HepG2 (cell line): ENCODE measurements around the gene SEPHS1. TPM values are rescaled to one million over a fixed set of nuclear protein-coding genes. Genes with fewer than 3 reads are reported as not detected.

Experiments used
- BCL6 ChIP-seq: IDR thresholded peaks from 2 replicates; pipeline ENCODE4 v1.6.1; 2016; ENCODE audit warnings: missing genetic modification reagents, missing compliant biosample characterization
- DBP ChIP-seq: sonication (generic); formaldehyde crosslinking; IDR thresholded peaks from 2 replicates; pipeline ENCODE4 v1.4.0; 2020; ENCODE audit warnings: missing genetic modification reagents; ENCODE audit errors: not compliant biosample characterization
- ELK4 ChIP-seq: sonication (generic); formaldehyde crosslinking; IDR thresholded peaks from 2 replicates; pipeline ENCODE4 v1.9.0; 2021; ENCODE audit warnings: missing genetic modification reagents, borderline replicate concordance
- FOXC1 ChIP-seq: sonication (generic); formaldehyde crosslinking; IDR thresholded peaks from 2 replicates; pipeline ENCODE4 v1.8.0; 2022; ENCODE audit warnings: mild to moderate bottlenecking, missing genetic modification reagents, borderline replicate concordance
- HDAC2 ChIP-seq: sonication (generic); formaldehyde crosslinking; IDR thresholded peaks from 2 replicates; pipeline ENCODE4 v1.4.0; 2020; ENCODE audit warnings: missing genetic modification reagents
- HOMEZ ChIP-seq: IDR thresholded peaks from 2 replicates; pipeline ENCODE4 v1.6.1; 2016; ENCODE audit warnings: low read depth
- IRF1 ChIP-seq: sonication (generic); formaldehyde crosslinking; IDR thresholded peaks from 2 replicates; pipeline ENCODE4 v1.4.0; 2020; ENCODE audit warnings: low read depth, mild to moderate bottlenecking, missing genetic modification reagents
- MXD3 ChIP-seq: IDR thresholded peaks from 2 replicates; pipeline ENCODE4 v1.6.1; 2016; ENCODE audit warnings: mild to moderate bottlenecking, missing biosample characterization, missing genetic modification reagents
- ZNF225 ChIP-seq: sonication (generic); formaldehyde crosslinking; IDR thresholded peaks from 2 replicates; pipeline ENCODE4 v1.4.0; 2020; ENCODE audit warnings: mild to moderate bottlenecking, missing genetic modification reagents
- ZNF367 ChIP-seq: sonication (generic); formaldehyde crosslinking; IDR thresholded peaks from 2 replicates; pipeline ENCODE4 v1.4.0; 2020; ENCODE audit warnings: missing genetic modification reagents, borderline replicate concordance
- ZNF430 ChIP-seq: sonication (generic); formaldehyde crosslinking; IDR thresholded peaks from 2 replicates; pipeline ENCODE4 v1.9.0; 2021; ENCODE audit warnings: mild to moderate bottlenecking, missing genetic modification reagents
- ZNF574 ChIP-seq: sonication (generic); formaldehyde crosslinking; IDR thresholded peaks from 2 replicates; pipeline ENCODE4 v1.4.0; 2020; ENCODE audit warnings: missing genetic modification reagents
- ZNF770 ChIP-seq: sonication (generic); formaldehyde crosslinking; IDR thresholded peaks from 2 replicates; pipeline ENCODE4 v1.5.0; 2020; ENCODE audit warnings: mild to moderate bottlenecking, missing genetic modification reagents
- ZNF788 ChIP-seq: sonication (generic); formaldehyde crosslinking; IDR thresholded peaks from 2 replicates; pipeline ENCODE4 v1.5.0; 2020; ENCODE audit warnings: mild to moderate bottlenecking, missing genetic modification reagents, borderline replicate concordance
- ZNF83 ChIP-seq: sonication (generic); formaldehyde crosslinking; IDR thresholded peaks from 2 replicates; pipeline ENCODE4 v1.4.0; 2020; ENCODE audit warnings: missing genetic modification reagents, mild to moderate bottlenecking, borderline replicate concordance
- ZSCAN12 ChIP-seq: sonication (generic); formaldehyde crosslinking; IDR thresholded peaks from 2 replicates; pipeline ENCODE4 v1.9.0; 2021; ENCODE audit warnings: mild to moderate bottlenecking, missing genetic modification reagents
- polyA plus RNA-seq, 8 experiments: library from polyadenylated mRNA; depleted of rRNA in 3 of 8; stranded (reverse) in 7 of 8; unstranded in 1 of 8; fragments of >200 nt; fragmentation: Illumina TruSeq in 4 of 8; extraction: Trizol in 4 of 8; gene quantifications; 2 replicates each; pipeline versions ENCODE4 v1.2.1 to v1.2.3, GENCODE V29; 2011 to 2016; ENCODE audit warnings: low read depth in 4 of 8, missing spikeins in 1 of 8, mixed read lengths in 1 of 8; ENCODE audit not compliant: insufficient read depth in 1 of 8
- total RNA-seq, 5 experiments: library from RNA; depleted of rRNA; stranded (reverse); fragments of >200 nt; fragmentation: Illumina TruSeq; extraction: Trizol; gene quantifications; 2 replicates each; pipeline ENCODE4 v1.2.3, GENCODE V29; 2016; ENCODE audit warnings: low read depth in 1 of 5

SEPHS1 gene
- total and polyA plus RNA-seq, 2 of the 13 experiments (the other 11 are each of a cell fraction or from before 2014, with no cell fraction given) = 57.8 to 61.5 TPM

- TF ChIP-seq ZNF574 (0 out of 2 replicates have a peak, but pooled peaks have one; percentile 37), IRF1 (CRISPR knock-in tag) (no peak), ZNF225 (peak; percentile 70; the same call in 1 of the 2 replicates), MXD3 (CRISPR knock-in tag) (peak; percentile 48; the same call in 1 of the 2 replicates), DBP (CRISPR knock-in tag) (no peak), ZNF430 (CRISPR knock-in tag) (0 out of 2 replicates have a peak, but pooled peaks have one; percentile 49), ELK4 (CRISPR knock-in tag) (no peak), ZNF770 (CRISPR knock-in tag) (0 out of 2 replicates have a peak, but pooled peaks have one; percentile 12), ZNF83 (CRISPR knock-in tag) (0 out of 2 replicates have a peak, but pooled peaks have one; percentile 34), ZNF788 (CRISPR knock-in tag) (no peak), BCL6 (CRISPR knock-in tag) (peak; percentile 41; the same call in 1 of the 2 replicates), HOMEZ (CRISPR knock-in tag) (no peak), ZNF367 (no peak), FOXC1 (CRISPR knock-in tag) (no peak), HDAC2 (CRISPR knock-in tag) (0 out of 2 replicates have a peak, but pooled peaks have one; percentile 27), ZSCAN12 (CRISPR knock-in tag) (peak; percentile 46; the same call in 1 of the 2 replicates)
Measured at GRCh38 chr10:13348216-13349017, at the start of gene SEPHS1 (continued).
